B cell (primary cell): Measurements from ENCODE around the gene GNA14. TPM values are rescaled to one million over a fixed set of nuclear protein-coding genes. Genes with fewer than 3 reads are reported as not detected.
"Not testable (repeated sequence)": the region's sequence is repeated elsewhere in the genome, so short reads cannot be mapped to it uniquely, and the experiment has no call there.

Experiments used
- ATAC-seq: fragments of 200-7000 bp; cut with Tn5 transposase; one replicate; pipeline ENCODE4 v1.10.0; 2021; ENCODE audit warnings: low read depth, mild to moderate bottlenecking, moderate number of reproducible peaks, moderate library complexity
- CTCF ChIA-PET: fragments of 350-600 bp; sonication (Branson Sonifier 250); formaldehyde crosslinking; loops from one replicate; lab custom pipeline; 2021; ENCODE audit warnings: antibody characterized with exemption, inconsistent platforms; lab: Charles Lee
- POLR2A ChIA-PET: fragments of 350-600 bp; sonication (Branson Sonifier 250); formaldehyde crosslinking; loops from one replicate; lab custom pipeline; 2021; ENCODE audit warnings: antibody characterized with exemption; lab: Charles Lee
- DNase-seq: peaks from one replicate; pipeline ENCODE4 v3.0.0; 2013
- H2AFZ ChIP-seq: 2 replicates; pipeline ENCODE4 v1.6.1; 2012; ENCODE audit warnings: mild to moderate bottlenecking, low read depth, low read length; ENCODE audit not compliant: insufficient read depth, poor library complexity, severe bottlenecking
- H3K27ac ChIP-seq, 2 donors: 1 replicate in 1 of 2; 2 replicates in 1 of 2; pipeline ENCODE4 v1.5.1; 2012 to 2013; ENCODE audit warnings: low read length in 2 of 2, mild to moderate bottlenecking in 2 of 2, moderate library complexity in 1 of 2
- H3K27me3 ChIP-seq, 4 experiments: fragments of 200-600 bp in 1 of 4; sonication (generic) in 1 of 4; replicated peaks in 1 of 4; 1 replicate in 2 of 4; 2 replicates in 2 of 4; pipeline versions ENCODE4 v1.6.1 to v1.7.0; 2013 to 2016; ENCODE audit warnings: low read length in 3 of 4, mild to moderate bottlenecking in 2 of 4, mixed read lengths in 1 of 4, moderate library complexity in 1 of 4; ENCODE audit not compliant: insufficient read depth in 4 of 4, control insufficient read depth in 3 of 4; ENCODE audit errors: control extremely low read depth in 1 of 4
- H3K36me3 ChIP-seq, 2 experiments: replicated peaks in 1 of 2; 1 replicate in 1 of 2; 2 replicates in 1 of 2; pipeline versions ENCODE4 v1.6.1 to v1.7.1; 2013; ENCODE audit warnings: low read length in 1 of 2; ENCODE audit not compliant: insufficient read depth in 2 of 2, control insufficient read depth in 1 of 2; ENCODE audit errors: control extremely low read depth in 1 of 2, extremely low read depth in 1 of 2
- H3K4me1 ChIP-seq, 2 donors: fragments of 200-600 bp in 1 of 2; sonication (generic) in 1 of 2; 1 replicate in 1 of 2; 2 replicates in 1 of 2; pipeline versions ENCODE4 v1.5.1 to v1.6.1; 2013 to 2017; ENCODE audit warnings: low read length in 2 of 2; ENCODE audit not compliant: control insufficient read depth in 2 of 2, insufficient read depth in 2 of 2
- H3K4me2 ChIP-seq: replicated peaks from 2 replicates; pipeline ENCODE3; 2012; ENCODE audit warnings: mild to moderate bottlenecking, low read depth, low read length; ENCODE audit not compliant: poor library complexity, severe bottlenecking
- H3K4me3 ChIP-seq, 5 experiments: fragments of 200-600 bp in 1 of 5; sonication (generic) in 1 of 5; 1 replicate in 3 of 5; 2 replicates in 2 of 5; pipeline versions ENCODE4 v1.5.1 to v1.7.0; 2011 to 2016; ENCODE audit warnings: low read length in 4 of 5, mild to moderate bottlenecking in 4 of 5, low read depth in 2 of 5, control low read depth in 1 of 5, moderate library complexity in 1 of 5; ENCODE audit not compliant: insufficient read depth in 1 of 5; ENCODE audit errors: control extremely low read depth in 1 of 5, extremely low read depth in 1 of 5
- H3K79me2 ChIP-seq: fragments of 200-600 bp; sonication (generic); one replicate; pipeline ENCODE4 v1.6.0; 2016; ENCODE audit warnings: low read length; ENCODE audit not compliant: control insufficient read depth, insufficient read depth
- H3K9ac ChIP-seq: fragments of 200-600 bp; sonication (generic); 2 replicates; pipeline ENCODE4 v1.6.1; 2017; ENCODE audit warnings: mild to moderate bottlenecking, low read length, moderate library complexity
- H3K9me3 ChIP-seq, 3 donors: one replicate each; pipeline versions ENCODE4 v1.6.1 to v1.7.1; 2013; ENCODE audit warnings: low read length in 2 of 3; ENCODE audit not compliant: control insufficient read depth in 2 of 3, insufficient read depth in 1 of 3; ENCODE audit errors: control extremely low read depth in 1 of 3
- H4K20me1 ChIP-seq: 2 replicates; pipeline ENCODE4 v1.6.0; 2012; ENCODE audit warnings: mild to moderate bottlenecking, low read length; ENCODE audit not compliant: insufficient read depth, control insufficient read depth, poor library complexity, severe bottlenecking
- H3K27ac Mint-ChIP-seq: one replicate; pipeline ENCODE4 v1.8.0; 2021; ENCODE audit warnings: mixed read lengths
- H3K27me3 Mint-ChIP-seq: one replicate; pipeline ENCODE4 v1.8.0; 2021; ENCODE audit warnings: mixed read lengths
- H3K4me1 Mint-ChIP-seq: one replicate; pipeline ENCODE4 v1.8.0; 2021; ENCODE audit warnings: mixed read lengths
- H3K4me3 Mint-ChIP-seq: one replicate; pipeline ENCODE4 v1.8.0; 2021; ENCODE audit warnings: mixed read lengths
- H3K9me3 Mint-ChIP-seq: one replicate; pipeline ENCODE4 v1.8.0; 2022; ENCODE audit warnings: mixed read lengths; ENCODE audit not compliant: insufficient read depth
- EZH2 ChIP-seq: IDR thresholded peaks from 2 replicates; pipeline ENCODE4 v1.6.1; 2012; ENCODE audit warnings: borderline replicate concordance, low read depth, mild to moderate bottlenecking, moderate library complexity, low read length; ENCODE audit not compliant: insufficient read depth, poor library complexity, severe bottlenecking
- WGBS: methylation state at CpG from one replicate; pipeline ENCODE4 v1.1.5; 2013; ENCODE audit warnings: missing lambda C conversion rate; ENCODE audit not compliant: insufficient coverage; 5-methylcytosine and 5-hydroxymethylcytosine counted together
- intact Hi-C: fragments of 100-400 bp; cut with micrococcal nuclease; formaldehyde crosslinking; loops from one replicate; pipeline ENCODE4 v1.10.0; 2022
- polyA plus RNA-seq: library from polyadenylated mRNA; depleted of rRNA; stranded (reverse); fragments of >200 nt; gene quantifications from 2 replicates; pipeline ENCODE4 v1.2.3, GENCODE V29; 2012
- total RNA-seq, 2 donors: library from RNA; stranded (reverse); fragments of 120-200 nt in 1 of 2; gene quantifications; 1 replicate in 1 of 2; 2 replicates in 1 of 2; pipeline versions ENCODE4 v1.2.3 to v1.2.4, GENCODE V29; 2013 to 2022
- TF ChIP-seq, protein P1 (sequence below): fragments of 200-600 bp; IDR thresholded peaks from one replicate; pipeline ENCODE4 v1.8.0; 2022; ENCODE audit warnings: antibody characterized with exemption, mild to moderate bottlenecking

Gene GNA14
- total and polyA plus RNA-seq, 2 donors (not counting 1 experiment from before 2014, with no cell fraction given): not detected

DNA sequence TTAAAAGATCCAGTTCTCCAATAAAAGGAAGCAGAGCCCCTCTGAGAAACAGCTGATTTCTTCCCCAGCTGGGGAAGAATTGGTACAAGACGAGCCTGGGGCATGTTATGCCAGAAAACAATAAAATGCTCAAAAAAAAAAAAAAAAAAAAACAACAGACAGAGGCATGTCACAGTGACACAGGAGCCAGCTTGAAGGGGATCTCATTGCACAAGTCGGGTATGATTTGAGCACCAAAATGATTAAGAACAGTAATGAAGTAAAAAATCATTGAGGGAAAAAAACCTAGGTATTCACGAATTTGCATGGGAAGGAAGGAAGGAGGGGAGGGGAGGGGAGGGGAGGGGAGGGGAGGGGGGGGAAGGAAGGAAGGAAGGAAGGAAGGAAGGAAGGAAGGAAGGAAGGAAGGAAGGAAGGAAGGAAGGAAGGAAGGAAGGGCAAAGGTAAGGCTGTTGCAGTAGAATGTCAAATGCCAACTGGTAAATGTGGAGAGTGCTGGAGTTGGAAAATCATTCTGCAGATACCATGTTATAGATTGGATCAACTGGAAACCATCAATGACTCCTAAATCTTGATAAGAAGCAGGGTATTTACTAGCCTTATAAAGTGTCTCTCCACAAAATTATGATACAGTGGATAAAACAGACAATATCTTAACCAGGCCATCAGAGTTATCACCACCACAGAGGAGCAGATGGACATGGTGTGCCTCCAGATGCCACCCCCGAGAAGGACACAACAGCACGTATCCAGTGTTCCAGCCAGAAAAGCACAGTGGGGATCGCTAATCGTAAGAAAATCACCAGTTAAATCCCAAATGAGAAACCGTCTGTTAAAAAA is 7.2 kb downstream of the GNA14 start:
- H3K79me2 ChIP-seq: no peaks in the 10 kb centered on the region
- Mint-ChIP-seq H3K27ac (no peak overlapping the region), H3K9me3 (no peaks in the 10 kb centered on the region), H3K27me3 (peaks cover 23% of the 10 kb centered on the region), H3K4me1 (no peaks in the 10 kb centered on the region), H3K4me3 (no peak overlapping the region)
- H3K9ac ChIP-seq: no peak overlapping the region
- H3K4me1 ChIP-seq: no peaks in the 10 kb centered on the region
- ChIA-PET CTCF (no interaction called here), POLR2A (no interaction called here)
- H4K20me1 ChIP-seq: no peaks in the 10 kb centered on the region
- intact Hi-C loops: no loop called here
- ATAC-seq (no peak), DNase-seq (no peak)
- H2AFZ ChIP-seq: no peak overlapping the region
- no peak overlapping the region for H3K4me2 ChIP-seq
- H3K9me3 ChIP-seq: no peaks in the 10 kb centered on the region
- H3K27me3 ChIP-seq: peaks cover 0 to 8% (median 2%) of the 10 kb centered on the region in 4 experiments
- no CpG with 5 or more reads among the region's 8 CpGs for WGBS
- H3K36me3 ChIP-seq: no peaks in the 10 kb centered on the region
- H3K4me3 ChIP-seq: no peak overlapping the region
- no peak overlapping the region for H3K27ac ChIP-seq
- TF ChIP-seq EZH2: no peak
- TF ChIP-seq, protein P1, sequence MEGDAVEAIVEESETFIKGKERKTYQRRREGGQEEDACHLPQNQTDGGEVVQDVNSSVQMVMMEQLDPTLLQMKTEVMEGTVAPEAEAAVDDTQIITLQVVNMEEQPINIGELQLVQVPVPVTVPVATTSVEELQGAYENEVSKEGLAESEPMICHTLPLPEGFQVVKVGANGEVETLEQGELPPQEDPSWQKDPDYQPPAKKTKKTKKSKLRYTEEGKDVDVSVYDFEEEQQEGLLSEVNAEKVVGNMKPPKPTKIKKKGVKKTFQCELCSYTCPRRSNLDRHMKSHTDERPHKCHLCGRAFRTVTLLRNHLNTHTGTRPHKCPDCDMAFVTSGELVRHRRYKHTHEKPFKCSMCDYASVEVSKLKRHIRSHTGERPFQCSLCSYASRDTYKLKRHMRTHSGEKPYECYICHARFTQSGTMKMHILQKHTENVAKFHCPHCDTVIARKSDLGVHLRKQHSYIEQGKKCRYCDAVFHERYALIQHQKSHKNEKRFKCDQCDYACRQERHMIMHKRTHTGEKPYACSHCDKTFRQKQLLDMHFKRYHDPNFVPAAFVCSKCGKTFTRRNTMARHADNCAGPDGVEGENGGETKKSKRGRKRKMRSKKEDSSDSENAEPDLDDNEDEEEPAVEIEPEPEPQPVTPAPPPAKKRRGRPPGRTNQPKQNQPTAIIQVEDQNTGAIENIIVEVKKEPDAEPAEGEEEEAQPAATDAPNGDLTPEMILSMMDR: no peak

DNA sequence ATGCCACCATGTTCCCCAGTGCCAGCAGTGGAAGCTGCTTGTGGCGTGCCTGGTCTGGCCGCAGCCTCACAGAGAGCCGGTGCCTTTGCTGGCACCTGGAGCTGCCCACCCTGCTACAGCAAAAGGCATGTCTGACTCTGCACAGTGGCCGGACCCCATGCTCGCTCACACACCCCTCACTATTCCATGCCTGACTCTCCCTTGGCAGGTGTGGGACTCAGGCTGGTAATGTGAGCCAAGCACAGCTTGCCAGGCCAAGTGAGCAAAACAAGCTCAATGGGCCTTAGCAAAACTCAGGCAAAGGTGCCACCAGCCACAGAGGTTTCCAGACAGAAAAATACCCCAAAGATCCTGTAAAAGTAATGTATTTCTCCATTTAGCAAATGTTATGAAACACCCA is 15.5 kb downstream of the GNA14 start:
- Mint-ChIP-seq H3K9me3 (no peaks in the 10 kb centered on the region), H3K4me1 (no peaks in the 10 kb centered on the region), H3K27me3 (no peaks in the 10 kb centered on the region), H3K27ac (no peak overlapping the region), H3K4me3 (no peak overlapping the region)
- Histone ChIP-seq H4K20me1 (no peaks in the 10 kb centered on the region), H3K4me3 (no peak overlapping the region), H3K27ac (no peak overlapping the region), H3K79me2 (no peaks in the 10 kb centered on the region), H3K4me2 (no peak overlapping the region), H3K9me3 (no peaks in the 10 kb centered on the region), H2AFZ (no peak overlapping the region), H3K36me3 (no peaks in the 10 kb centered on the region), H3K9ac (no peak overlapping the region), H3K27me3 (no peaks in the 10 kb centered on the region), H3K4me1 (no peaks in the 10 kb centered on the region)
- ChIA-PET CTCF (no interaction called here), POLR2A (no interaction called here)
- ATAC-seq: no peak
- no peak for DNase-seq
- WGBS: 95% methylated on average over 3 of the region's 5 CpGs
- intact Hi-C loops: no loop called here
- TF ChIP-seq, protein P1: no peak
- TF ChIP-seq EZH2: no peak

DNA sequence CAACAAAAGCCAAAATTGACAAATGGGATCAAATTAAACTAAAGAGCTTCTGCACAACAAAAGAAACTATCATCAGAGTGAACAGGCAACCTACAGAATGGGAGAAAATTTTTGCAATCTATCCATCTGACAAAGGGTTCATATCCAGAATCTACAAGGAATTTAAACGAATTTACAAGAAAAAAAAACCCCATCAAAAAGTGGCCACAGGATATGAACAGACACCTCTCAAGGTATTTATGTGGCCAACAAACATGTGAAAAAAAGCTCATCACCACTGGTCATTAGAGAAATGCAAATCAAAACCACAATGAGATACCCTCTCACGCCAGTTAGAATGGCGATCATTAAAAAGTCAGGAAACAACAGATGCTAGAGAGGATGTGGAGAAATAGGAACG is 19.3 kb downstream of the GNA14 start:
- H3K27me3 ChIP-seq, H3K4me1 Mint-ChIP-seq, H3K27ac ChIP-seq, H3K27ac Mint-ChIP-seq, H3K9me3 Mint-ChIP-seq, DNase-seq, intact Hi-C loops, H3K4me2 ChIP-seq, H4K20me1 ChIP-seq, H3K4me1 ChIP-seq, ATAC-seq, H3K4me3 ChIP-seq, H3K4me3 Mint-ChIP-seq, H2AFZ ChIP-seq, H3K79me2 ChIP-seq, CTCF ChIA-PET, H3K9me3 ChIP-seq, H3K36me3 ChIP-seq, POLR2A ChIA-PET, H3K9ac ChIP-seq, H3K27me3 Mint-ChIP-seq: not testable (repeated sequence)
- 100% methylated on average over 1 of the region's 4 CpGs for WGBS
